ENCODE data around the gene TIE1. TPM values are rescaled to one million over a fixed set of nuclear protein-coding genes. Genes with fewer than 3 reads are reported as not detected.

TIE1 gene
- total and polyA plus RNA-seq, 9 of the 15 experiments (the other 6 are each of a cell fraction or from before 2014, with no cell fraction given), result 0.07 to 0.49 (median 0.14) TPM; not detected in 4

DNA sequence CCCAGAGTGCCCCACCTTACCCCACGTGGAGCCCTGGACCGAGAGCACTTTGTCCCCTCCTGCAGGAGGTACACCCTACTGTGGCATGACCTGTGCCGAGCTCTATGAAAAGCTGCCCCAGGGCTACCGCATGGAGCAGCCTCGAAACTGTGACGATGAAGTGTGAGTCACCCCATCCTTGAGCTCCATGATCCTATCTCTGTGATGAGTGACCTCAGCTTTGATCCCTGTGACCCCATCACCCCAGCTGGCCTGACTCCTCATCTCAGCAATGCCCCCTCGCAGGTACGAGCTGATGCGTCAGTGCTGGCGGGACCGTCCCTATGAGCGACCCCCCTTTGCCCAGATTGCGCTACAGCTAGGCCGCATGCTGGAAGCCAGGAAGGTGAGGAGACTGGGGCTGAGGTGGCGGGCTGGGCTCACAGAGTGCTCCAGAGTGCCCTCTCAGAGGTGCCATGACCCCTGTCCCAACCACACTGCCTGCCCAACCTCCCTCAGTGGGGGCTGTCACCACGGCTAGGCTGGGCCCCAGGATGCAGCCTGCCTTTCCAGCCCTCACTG lies 20.6 kb downstream of the TIE1 start (continued):
- TF ChIP-seq NR2C1 (IDR thresholded peaks at IDR 0.05), result no peak
- 0 out of 2 replicates have a peak, but pooled peaks have one; percentile 10 for TF ChIP-seq NR2C1 (tag; IDR thresholded peaks at IDR 0.05)
- TF ChIP-seq DACH1 (IDR thresholded peaks at IDR 0.05; ENCODE audit: partially characterized antibody), result no peak
- TF ChIP-seq PYGO2 (tag; IDR thresholded peaks at IDR 0.05), result no peak
- TF ChIP-seq, protein P1, sequence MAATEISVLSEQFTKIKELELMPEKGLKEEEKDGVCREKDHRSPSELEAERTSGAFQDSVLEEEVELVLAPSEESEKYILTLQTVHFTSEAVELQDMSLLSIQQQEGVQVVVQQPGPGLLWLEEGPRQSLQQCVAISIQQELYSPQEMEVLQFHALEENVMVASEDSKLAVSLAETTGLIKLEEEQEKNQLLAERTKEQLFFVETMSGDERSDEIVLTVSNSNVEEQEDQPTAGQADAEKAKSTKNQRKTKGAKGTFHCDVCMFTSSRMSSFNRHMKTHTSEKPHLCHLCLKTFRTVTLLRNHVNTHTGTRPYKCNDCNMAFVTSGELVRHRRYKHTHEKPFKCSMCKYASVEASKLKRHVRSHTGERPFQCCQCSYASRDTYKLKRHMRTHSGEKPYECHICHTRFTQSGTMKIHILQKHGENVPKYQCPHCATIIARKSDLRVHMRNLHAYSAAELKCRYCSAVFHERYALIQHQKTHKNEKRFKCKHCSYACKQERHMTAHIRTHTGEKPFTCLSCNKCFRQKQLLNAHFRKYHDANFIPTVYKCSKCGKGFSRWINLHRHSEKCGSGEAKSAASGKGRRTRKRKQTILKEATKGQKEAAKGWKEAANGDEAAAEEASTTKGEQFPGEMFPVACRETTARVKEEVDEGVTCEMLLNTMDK (IDR thresholded peaks at IDR 0.05; ENCODE audit: borderline replicate concordance, insufficient read depth, low read depth, low read length, poor library complexity, severe bottlenecking), result no peak
- no peak for TF ChIP-seq ZNF184 (CRISPR knock-in tag; IDR thresholded peaks at IDR 0.05)
- TF ChIP-seq EP400 (IDR thresholded peaks at IDR 0.05), result no peak
- no peak for TF ChIP-seq ZNF561 (CRISPR knock-in tag; conservative IDR thresholded peaks at IDR 0.05)
- no peak for TF ChIP-seq RNF2 (IDR thresholded peaks at IDR 0.05)
- no peak for TF ChIP-seq TRIM24 (IDR thresholded peaks at IDR 0.05)
- TF ChIP-seq NR2C2 (CRISPR knock-in tag; IDR thresholded peaks at IDR 0.05), result no peak
- TF ChIP-seq NR2C2 (tag; IDR thresholded peaks at IDR 0.05), result 0 out of 2 replicates have a peak, but pooled peaks have one; percentile 32
- TF ChIP-seq POLR2A (conservative IDR thresholded peaks at IDR 0.05), result no peak
- no peak for TF ChIP-seq ELF4 (CRISPR knock-in tag; IDR thresholded peaks at IDR 0.05)
- TF ChIP-seq FOXP4 (CRISPR knock-in tag; IDR thresholded peaks at IDR 0.05; ENCODE audit: borderline replicate concordance), result 0 out of 2 replicates have a peak, but pooled peaks have one; percentile 31
- TF ChIP-seq ZC3H11A (IDR thresholded peaks at IDR 0.05; ENCODE audit: low read depth, low read length), result no peak
- peak; percentile 30; the same call in 1 of the 2 replicates for TF ChIP-seq MAX (CRISPR knock-in tag; IDR thresholded peaks at IDR 0.05)
- peak; percentile 9 for TF ChIP-seq MEIS2 (IDR thresholded peaks at IDR 0.05; ENCODE audit: partially characterized antibody)
- TF ChIP-seq CREB5 (CRISPR knock-in tag; IDR thresholded peaks at IDR 0.05), result no peak
- TF ChIP-seq, protein P2, sequence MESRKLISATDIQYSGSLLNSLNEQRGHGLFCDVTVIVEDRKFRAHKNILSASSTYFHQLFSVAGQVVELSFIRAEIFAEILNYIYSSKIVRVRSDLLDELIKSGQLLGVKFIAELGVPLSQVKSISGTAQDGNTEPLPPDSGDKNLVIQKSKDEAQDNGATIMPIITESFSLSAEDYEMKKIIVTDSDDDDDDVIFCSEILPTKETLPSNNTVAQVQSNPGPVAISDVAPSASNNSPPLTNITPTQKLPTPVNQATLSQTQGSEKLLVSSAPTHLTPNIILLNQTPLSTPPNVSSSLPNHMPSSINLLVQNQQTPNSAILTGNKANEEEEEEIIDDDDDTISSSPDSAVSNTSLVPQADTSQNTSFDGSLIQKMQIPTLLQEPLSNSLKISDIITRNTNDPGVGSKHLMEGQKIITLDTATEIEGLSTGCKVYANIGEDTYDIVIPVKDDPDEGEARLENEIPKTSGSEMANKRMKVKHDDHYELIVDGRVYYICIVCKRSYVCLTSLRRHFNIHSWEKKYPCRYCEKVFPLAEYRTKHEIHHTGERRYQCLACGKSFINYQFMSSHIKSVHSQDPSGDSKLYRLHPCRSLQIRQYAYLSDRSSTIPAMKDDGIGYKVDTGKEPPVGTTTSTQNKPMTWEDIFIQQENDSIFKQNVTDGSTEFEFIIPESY (CRISPR knock-in tag; IDR thresholded peaks at IDR 0.05), result peak; percentile 97
- peak; percentile 40 for TF ChIP-seq FOS (IDR thresholded peaks at IDR 0.05; ENCODE audit: extremely low read depth, insufficient read length)
- TF ChIP-seq LARP7 (IDR thresholded peaks at IDR 0.05), result no peak
- TF ChIP-seq CBX2 (IDR thresholded peaks at IDR 0.05; ENCODE audit: insufficient read depth, low read length, poor library complexity, severe bottlenecking), result no peak
- no peak for TF ChIP-seq ZNF124 (CRISPR knock-in tag; IDR thresholded peaks at IDR 0.05)
